AG04449 (cell line): ENCODE results near the gene BBX.

Experiments
- CTCF ChIA-PET: fragments of 350-600 bp; formaldehyde crosslinking; extraction: SDS; loops from one replicate; lab custom pipeline; 2021; ENCODE audit warnings: antibody characterized with exemption; lab: Yijun Ruan, JAX
- POLR2A ChIA-PET: fragments of 400-600, 350-600 bp; formaldehyde crosslinking; extraction: SDS; loops from one replicate; lab custom pipeline; 2020; ENCODE audit warnings: antibody characterized with exemption, inconsistent platforms; lab: Yijun Ruan, JAX
- DNase-seq: peaks from one replicate; pipeline ENCODE4 v3.0.0-alpha.2; 2010; ENCODE audit warnings: low read depth, low spot score
- H3K4me3 ChIP-seq: 2 replicates; pipeline ENCODE4 v1.5.1; 2011; ENCODE audit warnings: low read depth, mild to moderate bottlenecking, control low read depth, low read length
- TF ChIP-seq, protein P1 (sequence below): IDR thresholded peaks from one replicate; pipeline ENCODE4 v1.5.1; 2011; ENCODE audit warnings: mild to moderate bottlenecking, moderate library complexity, low read length, control low read depth, inconsistent platforms; ENCODE audit not compliant: insufficient read depth; ENCODE audit errors: missing control alignments

The BBX gene

DNA sequence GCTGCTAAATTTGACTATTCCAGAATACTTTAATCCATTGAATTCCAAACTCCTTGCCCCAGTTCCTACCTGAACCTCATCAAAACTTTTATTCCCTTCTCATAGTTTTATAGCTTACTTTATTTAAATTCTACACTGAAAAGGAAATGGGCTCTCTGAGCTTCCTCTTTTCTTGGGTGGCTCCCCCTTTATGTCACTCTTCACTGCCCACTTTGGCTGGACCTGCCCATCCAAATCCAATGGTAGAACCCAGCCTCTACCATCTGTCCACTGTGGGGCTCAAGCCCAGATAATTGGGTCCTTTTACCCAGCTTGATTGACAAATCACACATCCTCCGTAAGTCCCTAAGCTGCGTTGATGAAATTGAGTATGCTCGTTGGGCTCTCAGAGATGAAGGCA lies 216.5 kb downstream of the BBX start:
- TF ChIP-seq, protein P1, sequence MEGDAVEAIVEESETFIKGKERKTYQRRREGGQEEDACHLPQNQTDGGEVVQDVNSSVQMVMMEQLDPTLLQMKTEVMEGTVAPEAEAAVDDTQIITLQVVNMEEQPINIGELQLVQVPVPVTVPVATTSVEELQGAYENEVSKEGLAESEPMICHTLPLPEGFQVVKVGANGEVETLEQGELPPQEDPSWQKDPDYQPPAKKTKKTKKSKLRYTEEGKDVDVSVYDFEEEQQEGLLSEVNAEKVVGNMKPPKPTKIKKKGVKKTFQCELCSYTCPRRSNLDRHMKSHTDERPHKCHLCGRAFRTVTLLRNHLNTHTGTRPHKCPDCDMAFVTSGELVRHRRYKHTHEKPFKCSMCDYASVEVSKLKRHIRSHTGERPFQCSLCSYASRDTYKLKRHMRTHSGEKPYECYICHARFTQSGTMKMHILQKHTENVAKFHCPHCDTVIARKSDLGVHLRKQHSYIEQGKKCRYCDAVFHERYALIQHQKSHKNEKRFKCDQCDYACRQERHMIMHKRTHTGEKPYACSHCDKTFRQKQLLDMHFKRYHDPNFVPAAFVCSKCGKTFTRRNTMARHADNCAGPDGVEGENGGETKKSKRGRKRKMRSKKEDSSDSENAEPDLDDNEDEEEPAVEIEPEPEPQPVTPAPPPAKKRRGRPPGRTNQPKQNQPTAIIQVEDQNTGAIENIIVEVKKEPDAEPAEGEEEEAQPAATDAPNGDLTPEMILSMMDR = no peak
- ChIA-PET POLR2A (interaction anchor here (0.6 kb wide), 1 partner anchor 698 kb away, joined by 3 read pairs; no protein-coding TSS in a partner anchor), CTCF (interaction anchor here (0.9 to 10.3 kb wide), 14 partner anchors 9 to 504 kb away, joined by 3 to 384 read pairs (median 10); no protein-coding TSS in a partner anchor)
- no peak overlapping the region for H3K4me3 ChIP-seq
- no peak for DNase-seq

DNA sequence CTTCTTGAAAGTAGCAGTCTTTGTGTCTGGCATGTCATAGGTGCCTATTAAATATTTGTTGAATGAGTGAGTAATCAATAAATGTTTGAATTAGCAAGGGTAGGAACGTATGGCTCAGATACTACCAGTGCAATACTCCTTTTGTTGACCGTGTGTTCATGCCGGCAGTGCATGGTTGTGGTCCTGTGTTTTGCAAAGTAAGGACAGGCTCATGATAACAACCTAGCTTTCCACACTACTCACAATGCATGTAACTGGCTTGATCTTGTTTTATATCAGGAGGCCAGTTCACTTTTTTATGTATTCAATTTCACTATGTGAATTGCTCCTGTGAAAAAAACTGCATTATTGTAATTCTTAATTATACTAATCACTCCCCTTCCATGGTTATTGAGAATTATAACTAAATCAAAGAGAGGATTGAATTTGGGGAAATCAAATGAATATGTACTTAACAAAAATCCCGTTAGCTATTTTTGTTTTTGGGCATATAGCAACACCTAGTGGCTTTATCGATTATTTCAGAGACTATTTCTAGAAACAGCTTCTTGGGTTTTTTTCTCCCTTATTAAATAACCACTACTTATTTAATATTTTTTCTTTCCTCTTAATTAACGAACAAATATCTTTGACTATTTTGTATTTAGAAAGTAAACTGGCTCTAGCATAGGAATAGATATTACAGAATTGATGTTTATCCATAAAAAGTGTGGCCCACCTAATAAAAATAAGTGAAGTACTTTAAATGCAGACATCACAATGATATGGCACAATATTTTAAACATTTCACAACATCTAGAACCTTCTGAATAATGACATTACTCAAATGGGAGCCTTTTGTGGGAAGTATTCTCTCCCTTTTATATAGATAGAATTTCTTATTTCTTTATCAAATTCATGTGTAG lies 218.5 kb downstream of the BBX start:
- CTCF ChIA-PET = interaction anchor here (1.0 to 10.3 kb wide), 25 partner anchors 10 to 536 kb away, joined by 3 to 384 read pairs (median 5); no protein-coding TSS in a partner anchor

DNA sequence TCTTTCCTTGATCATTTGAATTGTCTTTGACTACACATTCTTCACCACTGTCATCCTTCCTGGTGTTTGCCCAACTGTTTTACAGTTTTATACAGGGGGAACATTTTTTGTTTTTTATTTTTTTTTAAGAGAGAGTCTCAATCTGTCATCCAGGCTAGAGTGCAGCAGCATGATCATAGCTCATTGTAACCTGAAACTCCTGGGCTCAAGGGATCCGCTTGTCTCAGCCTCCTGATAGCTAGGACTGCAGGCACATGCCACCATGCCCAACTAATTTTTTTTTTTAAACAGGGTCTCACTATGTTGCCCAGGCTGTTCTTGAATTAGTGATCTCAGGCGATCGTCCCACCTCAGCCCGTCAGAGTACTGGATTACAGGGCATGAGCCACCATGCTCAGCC lies 222.6 kb downstream of the BBX start:
- DNase-seq = no peak
- ChIA-PET POLR2A (no interaction called here), CTCF (interaction anchor here (0.6 to 10.3 kb wide), 5 partner anchors 8 to 219 kb away, joined by 3 to 384 read pairs (median 18); no protein-coding TSS in a partner anchor)
- H3K4me3 ChIP-seq = no peak overlapping the region
- TF ChIP-seq, protein P1 = no peak

More for the DNA sequence above, 218.5 kb downstream of the BBX start:
- no peak overlapping the region for H3K4me3 ChIP-seq
- DNase-seq = no peak
- POLR2A ChIA-PET = no interaction called here
- TF ChIP-seq, protein P1 = peak; percentile 13

DNA sequence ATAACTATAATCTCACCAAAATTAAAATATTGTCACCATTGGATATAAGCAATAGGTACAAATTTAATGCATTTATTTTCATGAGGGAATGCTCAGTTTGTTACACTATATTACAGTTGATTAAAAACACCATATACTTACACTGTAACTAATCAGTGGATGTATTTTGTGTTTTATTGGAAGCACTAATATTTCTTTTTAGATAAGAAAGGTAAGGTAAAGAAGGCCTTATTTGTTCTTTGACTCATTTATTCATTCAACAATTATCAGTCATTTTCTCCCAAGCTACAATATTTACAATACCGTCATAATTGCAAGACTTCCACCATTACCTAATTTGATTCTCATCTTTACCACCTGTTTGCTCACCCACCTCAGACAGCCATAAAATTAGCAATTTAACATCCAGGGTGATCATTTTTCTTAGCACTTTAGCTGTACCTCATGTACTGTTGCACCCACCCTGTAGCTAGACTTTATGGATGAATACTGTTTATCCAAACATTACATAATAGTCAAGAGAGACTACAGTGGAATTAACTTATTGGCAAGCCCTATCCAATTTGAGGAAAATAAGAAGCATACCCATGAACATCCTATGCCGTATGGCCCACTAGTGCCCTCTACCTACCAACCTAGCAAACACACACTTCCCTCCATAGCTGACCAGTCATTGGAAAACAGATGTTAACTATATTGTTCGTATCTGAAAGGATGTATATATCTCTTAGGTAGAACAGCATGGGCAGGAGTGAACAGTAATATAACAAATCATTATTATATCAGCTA lies 229.6 kb downstream of the BBX start:
- ChIA-PET CTCF (interaction anchor here (0.7 to 7.2 kb wide), 32 partner anchors 8 to 774 kb away, joined by 3 to 68 read pairs (median 4); no protein-coding TSS in a partner anchor), POLR2A (no interaction called here)
- no peak for DNase-seq

DNA sequence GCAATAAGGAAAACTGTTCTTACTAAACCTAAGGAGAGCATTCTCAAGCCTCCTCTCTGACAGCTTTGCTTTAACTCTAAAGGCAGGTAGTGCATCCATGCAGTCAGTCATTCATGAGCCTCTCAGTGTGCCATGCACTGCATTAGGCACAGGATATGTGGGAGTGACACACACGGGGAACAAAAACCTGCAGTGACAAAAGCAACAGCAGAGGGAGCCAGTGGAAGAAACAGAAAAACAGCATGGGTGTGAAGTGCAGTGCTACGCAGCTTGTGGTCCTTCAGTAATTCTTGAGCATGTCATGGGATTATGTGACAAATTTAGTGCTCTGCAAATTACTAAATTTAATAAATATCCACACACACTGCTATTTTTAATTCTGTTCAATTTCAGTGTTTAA lies 230.7 kb downstream of the BBX start:
- DNase-seq = no peak
- ChIA-PET CTCF (interaction anchor here (0.9 to 7.2 kb wide), 21 partner anchors 10 to 773 kb away, joined by 3 to 68 read pairs (median 5); no protein-coding TSS in a partner anchor), POLR2A (no interaction called here)
- H3K4me3 ChIP-seq = no peak overlapping the region
- TF ChIP-seq, protein P1 = peak; percentile 60

More for the DNA sequence above, 229.6 kb downstream of the BBX start:
- TF ChIP-seq, protein P1 = peak; percentile 47
- H3K4me3 ChIP-seq = no peak overlapping the region

DNA sequence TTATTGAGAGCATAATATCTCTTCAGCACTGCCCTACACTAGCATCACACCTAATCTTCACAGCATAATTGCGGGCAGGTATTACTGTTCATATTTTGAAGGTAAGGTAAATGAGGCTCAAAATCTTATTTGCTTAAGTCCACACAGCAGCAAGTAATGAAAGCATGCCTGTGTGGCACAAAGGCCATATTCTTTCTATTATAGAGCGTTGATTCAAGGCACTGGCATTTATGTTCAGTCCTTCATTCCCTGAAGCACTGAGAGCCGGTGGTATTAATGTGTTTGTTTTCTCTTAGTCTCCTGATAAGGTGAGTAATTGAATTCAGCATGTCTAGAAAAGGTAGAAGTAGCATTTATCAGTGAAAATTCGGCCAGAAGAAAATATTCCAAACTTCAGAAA lies 231.2 kb downstream of the BBX start:
- TF ChIP-seq, protein P1 = no peak
- no peak overlapping the region for H3K4me3 ChIP-seq
- POLR2A ChIA-PET = no interaction called here
- no peak for DNase-seq
- CTCF ChIA-PET = interaction anchor here (0.9 to 6.2 kb wide), 15 partner anchors 10 to 369 kb away, joined by 3 to 31 read pairs (median 4); no protein-coding TSS in a partner anchor
